Amygdala (tissue), 56 donors: ENCODE data around the gene BICD2.
"Not testable (repeated sequence)": the region's sequence is repeated elsewhere in the genome, so short reads cannot be mapped to it uniquely, and the experiment has no call there.

ENCODE experiments used
- DNase-seq, 56 donors: peaks; one replicate each; lab custom pipeline; 2025; lab: John Stamatoyannopoulos, UW

The BICD2 gene

DNA sequence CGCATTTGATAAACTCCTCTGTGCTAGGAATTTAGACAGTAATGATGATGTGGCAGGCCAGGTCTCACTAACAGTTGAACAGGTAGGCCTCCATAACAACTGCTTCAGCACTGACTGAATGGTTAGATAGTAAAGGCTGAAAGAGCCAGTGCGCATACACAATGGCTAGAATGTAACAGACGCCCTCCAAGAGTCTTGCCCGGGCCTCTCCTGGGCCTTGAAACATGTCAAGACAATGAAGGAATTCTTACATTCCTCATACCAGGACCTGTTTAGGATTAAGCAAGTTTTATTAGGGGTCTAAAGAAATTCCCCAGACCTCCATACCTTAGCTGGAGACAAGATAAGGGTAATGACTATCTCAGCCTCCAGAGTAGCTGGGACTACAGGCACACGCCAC lies 6.7 kb upstream of the BICD2 start:
- no peak for DNase-seq

GRCh38 chr9:92770360-92770995 lies 5.8 kb upstream of the BICD2 start:
- DNase-seq = no peak

- no peak for DNase-seq
Measured at GRCh38 chr9:92769990-92770359, 5.3 kb upstream of the BICD2 start.

DNA sequence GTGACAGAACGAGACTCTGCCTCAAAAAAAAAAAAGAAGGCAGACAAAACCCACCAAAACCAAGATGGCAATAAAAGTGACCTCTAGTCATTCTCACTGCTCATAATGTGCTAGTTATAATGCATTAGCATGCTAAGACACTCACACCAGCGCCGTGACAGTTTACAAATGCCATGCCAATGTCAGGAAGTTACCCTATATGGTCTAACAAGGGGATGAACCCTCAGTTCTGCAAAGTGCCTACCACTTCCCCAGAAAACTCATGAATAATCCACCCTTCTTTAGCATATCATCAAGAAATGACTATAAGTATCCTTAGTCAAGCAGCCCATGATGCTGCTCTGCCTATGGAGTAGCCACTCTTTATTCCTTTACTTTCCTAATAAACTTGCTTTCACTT lies 4.7 kb upstream of the BICD2 start:
- DNase-seq = no peak

- DNase-seq = not testable (repeated sequence)
Measured at GRCh38 chr9:92768816-92769215, 4.2 kb upstream of the BICD2 start.

- no peak for DNase-seq
Measured at GRCh38 chr9:92767066-92768054, 2.7 kb upstream of the BICD2 start.

DNA sequence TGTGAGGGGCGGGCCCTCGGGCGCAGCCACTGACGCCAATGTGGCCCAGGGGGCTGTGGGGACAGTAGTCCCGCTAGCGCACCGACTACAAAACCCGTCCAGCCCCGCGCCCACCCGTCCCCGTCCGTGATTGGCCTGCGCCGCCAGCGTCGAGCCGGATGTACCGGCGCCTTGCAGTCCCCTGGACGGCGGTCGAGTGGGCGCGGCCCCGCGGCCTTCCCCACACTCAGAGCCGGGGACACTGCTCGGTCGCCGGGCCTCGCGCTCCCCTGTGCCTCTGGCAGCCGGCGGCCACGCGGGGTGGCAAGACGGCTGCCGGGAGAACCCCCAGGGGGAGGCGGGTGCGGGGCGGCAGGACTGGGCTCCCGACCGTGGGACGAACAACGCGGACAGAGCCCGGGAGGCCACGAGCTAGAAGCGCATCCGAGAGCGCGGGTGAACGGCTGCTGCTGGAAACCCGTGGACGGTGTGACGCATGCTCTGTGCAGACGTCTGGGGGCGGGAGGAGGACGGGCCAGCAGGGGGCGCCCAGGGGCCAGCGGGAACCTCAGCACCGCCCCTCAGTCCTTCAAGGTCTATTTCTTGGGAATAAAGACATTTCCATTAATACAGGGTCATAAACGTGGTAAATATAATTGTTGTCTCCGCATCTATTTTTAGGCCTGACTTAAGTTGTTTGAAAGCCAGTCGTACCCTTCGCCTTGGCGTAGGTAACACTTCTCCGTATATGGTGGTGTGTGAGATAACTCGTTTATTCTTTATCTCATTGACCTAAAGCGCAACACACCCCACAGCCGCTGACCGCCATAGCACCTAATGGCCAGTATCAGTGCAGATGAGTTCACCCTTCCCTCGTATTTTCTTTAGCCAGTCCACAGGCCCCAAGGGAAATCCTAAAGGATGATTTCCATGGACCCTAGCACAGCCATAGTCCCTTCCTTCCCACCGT lies 629 bp upstream of the BICD2 start:
- DNase-seq = peak; percentile 85 to 100 (median 98)

GRCh38 chr9:92763721-92764380 lies 782 bp downstream of the BICD2 start:
- peak in 5 of 56 donors; percentile 9 to 61 (median 24) for DNase-seq

DNA sequence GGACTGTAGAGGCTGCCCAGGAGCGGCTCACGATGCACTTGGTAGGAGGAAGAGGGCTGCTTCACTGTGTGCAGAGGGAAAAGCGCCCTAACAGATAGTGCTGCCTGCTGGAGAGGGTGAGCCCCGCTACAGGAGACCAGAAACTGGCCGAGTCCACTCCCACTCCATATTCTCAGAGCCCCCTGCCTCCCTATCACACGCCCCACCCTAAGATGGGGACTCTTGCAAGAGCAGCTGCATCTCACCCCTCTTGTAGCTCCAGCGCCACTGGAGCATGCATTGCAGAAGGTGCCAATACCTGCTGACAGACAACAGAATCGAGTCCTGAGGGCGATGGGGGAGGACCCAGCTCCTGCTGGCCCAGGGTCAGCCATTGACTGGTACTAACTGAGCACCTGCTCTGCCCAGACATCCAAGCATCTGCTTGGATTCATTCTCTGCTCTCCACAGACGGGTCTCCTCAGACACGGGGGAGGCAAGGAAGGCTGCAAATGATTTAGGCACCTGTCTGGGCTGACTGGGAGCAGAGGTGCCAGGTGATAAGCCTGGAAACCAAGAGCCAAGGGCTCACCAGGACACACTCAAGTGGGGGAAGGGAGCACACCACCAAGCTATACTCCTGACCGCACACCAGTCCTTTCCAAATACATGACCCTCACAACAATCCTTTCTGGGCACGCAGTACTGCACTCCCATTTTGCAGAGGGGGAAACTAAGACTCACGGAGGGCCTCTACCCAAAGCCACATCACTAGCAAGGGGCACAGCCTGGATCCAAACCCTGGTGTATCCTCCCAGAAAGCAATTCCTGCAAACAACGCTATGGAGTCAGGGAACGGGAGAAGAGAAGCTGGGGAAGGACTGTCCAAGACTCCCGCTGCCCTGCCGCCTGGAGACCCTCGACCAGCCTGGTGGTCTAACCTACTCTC lies 1.6 kb downstream of the BICD2 start:
- no peak for DNase-seq

GRCh38 chr9:92762196-92762595 lies 2.4 kb downstream of the BICD2 start:
- no peak for DNase-seq

DNA sequence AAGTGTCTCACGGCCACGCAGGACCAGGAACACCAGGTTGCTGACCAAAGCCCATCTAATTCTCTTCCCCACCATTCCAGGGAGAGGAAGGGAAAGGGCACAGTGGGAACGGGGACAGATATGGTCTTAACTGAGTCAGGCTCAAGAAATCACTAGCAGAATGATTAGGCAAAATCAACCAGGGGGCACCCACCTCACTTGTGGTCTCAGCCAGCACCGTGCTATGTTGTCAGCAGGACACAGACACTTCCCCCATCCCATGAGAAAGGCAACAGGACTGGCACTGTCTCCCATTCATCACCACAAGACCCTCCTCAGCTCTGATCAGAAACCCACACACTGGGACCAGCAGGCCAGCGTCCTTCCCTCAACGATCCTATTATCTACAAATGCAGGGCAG lies 2.9 kb downstream of the BICD2 start:
- DNase-seq = no peak

DNA sequence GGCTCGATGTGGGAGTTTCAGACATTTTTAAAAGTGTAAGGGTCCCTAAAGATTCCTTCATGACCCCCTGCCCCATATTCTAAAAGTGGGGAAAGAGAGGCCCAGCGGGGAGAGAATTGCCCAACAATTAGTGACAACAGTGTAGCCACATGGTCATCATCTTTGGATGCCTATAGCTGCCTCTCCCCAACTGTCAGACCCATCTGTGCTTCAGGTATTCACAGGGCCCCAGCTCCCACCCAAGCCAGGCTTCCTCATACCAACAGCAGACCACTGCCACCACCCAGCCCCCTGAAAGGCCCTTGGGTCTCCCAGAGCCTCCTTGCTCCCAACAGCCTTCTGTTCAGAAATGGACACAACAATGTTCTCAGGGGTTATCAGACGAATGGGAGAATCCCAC lies 4.1 kb downstream of the BICD2 start:
- DNase-seq = no peak

DNA sequence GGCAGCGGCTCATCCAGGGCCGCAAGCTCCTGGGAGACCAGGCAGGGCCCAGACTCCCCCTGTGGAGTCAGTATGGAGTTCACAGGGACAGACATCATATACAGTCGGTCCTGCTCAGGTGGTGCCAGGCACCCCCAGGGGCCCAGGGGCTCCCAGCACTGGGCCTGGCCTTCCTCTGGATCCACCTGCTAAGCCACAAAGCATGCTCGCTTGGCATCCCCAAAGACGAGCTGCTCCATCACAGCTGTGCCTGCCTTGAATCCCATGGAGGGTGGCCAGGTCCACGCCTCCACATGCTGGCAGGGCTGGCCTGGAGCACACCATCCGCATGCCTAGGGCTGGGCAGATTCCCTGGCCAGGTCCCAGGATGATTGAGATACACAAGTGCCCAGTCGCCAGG lies 4.6 kb downstream of the BICD2 start:
- DNase-seq = peak in 26 of 56 donors; percentile 13 to 82 (median 44)

DNA sequence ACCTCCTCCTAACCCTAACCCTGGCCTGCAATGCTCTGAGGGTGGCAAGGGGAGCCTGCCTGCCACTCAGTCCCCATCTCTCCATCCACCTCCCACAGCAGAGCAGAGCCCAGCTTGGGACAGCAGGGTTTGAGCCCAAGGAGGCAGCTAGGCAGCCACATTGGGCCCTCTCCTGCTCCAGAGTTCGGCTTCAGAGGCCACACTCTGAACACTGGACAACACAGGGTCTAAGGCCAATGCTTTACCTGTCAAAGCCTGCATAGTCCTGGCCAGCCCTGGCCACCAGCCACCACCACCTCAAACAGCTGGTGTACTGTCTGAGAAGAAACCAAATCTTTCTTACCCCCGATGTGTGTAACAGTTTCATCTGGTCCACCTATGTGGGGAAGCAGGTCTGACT lies 5.2 kb downstream of the BICD2 start:
- no peak for DNase-seq

GRCh38 chr9:92756792-92757191 lies 7.8 kb downstream of the BICD2 start:
- no peak for DNase-seq

GRCh38 chr9:92754091-92754745 lies 10.4 kb downstream of the BICD2 start:
- DNase-seq = no peak

GRCh38 chr9:92752812-92753404 lies 11.7 kb downstream of the BICD2 start:
- no peak for DNase-seq

DNA sequence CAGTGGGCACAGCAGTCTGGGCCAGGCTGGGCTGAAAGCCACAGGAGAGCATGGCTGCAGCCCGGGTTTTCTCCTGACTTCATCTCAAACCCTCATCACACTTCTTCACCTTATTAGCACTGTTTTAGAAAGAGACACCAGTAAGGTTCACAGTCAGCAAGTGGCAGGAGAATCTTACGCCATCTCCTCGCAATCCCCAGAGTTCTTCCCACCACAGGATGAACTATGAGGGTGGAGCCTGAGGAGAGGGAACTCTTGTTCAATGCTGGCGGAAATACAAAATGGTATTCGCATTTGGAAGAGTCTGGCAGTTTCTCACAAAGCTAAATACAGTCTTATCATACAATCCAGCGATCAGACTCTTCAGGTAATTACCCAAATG lies 14.7 kb downstream of the BICD2 start:
- no peak for DNase-seq
